OCI-LY1 (cell line): ENCODE results near the gene TRA2A.

Source experiments
- EZH2 ChIP-seq: fragments of 200-600 bp; sonication (generic), shearing (Covaris generic); IDR thresholded peaks from 2 replicates; pipeline ENCODE4 v1.8.0; 2017; ENCODE audit warnings: borderline replicate concordance, mixed run types, mild to moderate bottlenecking, antibody characterized with exemption, low read length, moderate library complexity, mixed read lengths
- TF ChIP-seq, protein P1 (sequence below): fragments of 200-600 bp; sonication (generic), shearing (Covaris generic); IDR thresholded peaks from 2 replicates; pipeline ENCODE4 v1.5.1; 2017; ENCODE audit warnings: mild to moderate bottlenecking, antibody characterized with exemption, low read length, moderate library complexity, mixed read lengths

DNA sequence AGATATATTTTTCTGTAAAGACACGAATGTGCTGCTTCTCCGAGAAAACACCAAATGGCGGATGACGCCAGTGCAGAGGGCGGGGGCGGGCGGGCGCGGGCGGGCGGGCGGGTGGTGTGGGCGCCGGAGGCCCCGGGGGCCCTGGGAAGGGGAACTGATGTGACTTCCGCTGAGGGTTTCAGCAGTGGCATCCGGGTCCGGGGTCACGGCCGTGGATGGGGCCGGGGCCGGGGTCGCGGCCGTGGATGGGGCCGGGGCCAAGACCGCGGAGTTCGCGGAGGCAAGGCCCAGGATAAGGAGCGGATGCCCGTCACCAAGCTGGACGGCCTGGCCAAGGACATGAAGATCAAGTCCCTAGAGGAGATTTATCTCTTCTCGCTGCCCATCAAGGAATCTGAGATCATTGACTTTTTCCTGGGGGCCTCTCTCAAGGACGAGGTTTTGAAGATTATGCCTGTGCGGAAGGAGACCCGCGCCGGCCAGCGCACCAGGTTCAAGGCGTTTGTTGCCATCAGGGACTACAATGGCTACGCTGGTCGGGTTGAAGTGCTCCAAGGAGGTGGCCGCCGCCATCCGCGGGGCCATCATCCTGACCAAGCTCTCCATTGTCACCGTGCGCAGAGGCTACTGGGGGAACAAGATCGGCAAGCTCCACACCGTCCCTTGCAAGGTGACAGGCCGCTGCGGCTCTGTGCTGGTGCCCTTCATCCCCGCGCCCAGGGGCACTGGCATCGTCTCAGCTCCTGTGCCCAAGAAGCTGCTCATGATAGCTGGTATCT, 41.2 kb downstream of the TRA2A start:
- TF ChIP-seq, protein P1, sequence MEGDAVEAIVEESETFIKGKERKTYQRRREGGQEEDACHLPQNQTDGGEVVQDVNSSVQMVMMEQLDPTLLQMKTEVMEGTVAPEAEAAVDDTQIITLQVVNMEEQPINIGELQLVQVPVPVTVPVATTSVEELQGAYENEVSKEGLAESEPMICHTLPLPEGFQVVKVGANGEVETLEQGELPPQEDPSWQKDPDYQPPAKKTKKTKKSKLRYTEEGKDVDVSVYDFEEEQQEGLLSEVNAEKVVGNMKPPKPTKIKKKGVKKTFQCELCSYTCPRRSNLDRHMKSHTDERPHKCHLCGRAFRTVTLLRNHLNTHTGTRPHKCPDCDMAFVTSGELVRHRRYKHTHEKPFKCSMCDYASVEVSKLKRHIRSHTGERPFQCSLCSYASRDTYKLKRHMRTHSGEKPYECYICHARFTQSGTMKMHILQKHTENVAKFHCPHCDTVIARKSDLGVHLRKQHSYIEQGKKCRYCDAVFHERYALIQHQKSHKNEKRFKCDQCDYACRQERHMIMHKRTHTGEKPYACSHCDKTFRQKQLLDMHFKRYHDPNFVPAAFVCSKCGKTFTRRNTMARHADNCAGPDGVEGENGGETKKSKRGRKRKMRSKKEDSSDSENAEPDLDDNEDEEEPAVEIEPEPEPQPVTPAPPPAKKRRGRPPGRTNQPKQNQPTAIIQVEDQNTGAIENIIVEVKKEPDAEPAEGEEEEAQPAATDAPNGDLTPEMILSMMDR = no peak
- TF ChIP-seq EZH2 = no peak
